Subcutaneous adipose tissue (tissue), 4 donors: ENCODE data around the gene PBXIP1. TPM values are rescaled to one million over a fixed set of nuclear protein-coding genes. Genes with fewer than 3 reads are reported as not detected.

ENCODE experiments used
- total RNA-seq, 4 donors: library from RNA; depleted of rRNA; stranded (reverse); fragments of >200 nt; gene quantifications; one replicate each; pipeline ENCODE4 v1.1.0, GENCODE V29; 2016
- TF ChIP-seq, protein P1 (sequence below): fragments of 450-650 bp; IDR thresholded peaks from one replicate; pipeline ENCODE4 v1.5.1; 2016; ENCODE audit warnings: low read depth, mild to moderate bottlenecking, control low read depth, antibody characterized with exemption, moderate library complexity

Gene PBXIP1
- total RNA-seq, 4 donors from 2014 or later, result 34.9 to 177 (median 91.0) TPM

DNA sequence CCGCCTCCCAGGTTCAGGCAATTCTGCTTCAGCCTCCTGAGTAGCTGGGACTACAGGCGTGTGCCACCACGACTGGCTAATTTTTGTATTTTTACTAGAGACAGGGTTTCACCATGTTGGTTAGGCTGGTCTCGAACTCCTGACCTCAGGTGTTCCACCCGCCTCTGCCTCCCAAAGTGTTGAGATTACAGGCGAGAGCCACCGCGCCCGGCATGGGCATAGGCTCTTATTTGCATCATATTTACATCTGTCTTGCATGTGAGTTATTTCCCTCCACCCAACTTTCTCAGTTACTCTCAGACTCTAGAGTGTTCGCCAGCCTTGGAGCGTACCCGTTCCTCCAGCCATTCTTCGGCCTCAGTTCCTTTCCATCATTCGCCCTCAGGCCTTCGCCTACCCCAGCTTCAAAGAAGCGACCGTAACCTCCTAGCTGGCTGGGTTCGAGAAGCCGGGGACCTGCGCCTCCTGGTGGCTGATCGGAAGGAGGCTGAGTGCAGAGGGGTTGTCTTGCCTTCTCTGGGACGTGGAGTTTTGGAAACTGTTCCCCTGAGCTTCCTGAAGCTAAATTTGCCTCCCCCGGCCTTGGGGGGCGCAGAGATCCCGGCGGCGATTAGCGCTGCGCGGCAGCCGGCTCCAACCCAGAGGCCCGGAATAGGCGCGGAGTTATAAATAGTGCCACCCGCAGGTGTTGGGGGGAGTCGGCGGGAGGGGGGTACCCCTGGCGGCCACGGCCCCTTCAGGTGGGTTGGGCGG, 43.1 kb upstream of the PBXIP1 start:
- TF ChIP-seq, protein P1, sequence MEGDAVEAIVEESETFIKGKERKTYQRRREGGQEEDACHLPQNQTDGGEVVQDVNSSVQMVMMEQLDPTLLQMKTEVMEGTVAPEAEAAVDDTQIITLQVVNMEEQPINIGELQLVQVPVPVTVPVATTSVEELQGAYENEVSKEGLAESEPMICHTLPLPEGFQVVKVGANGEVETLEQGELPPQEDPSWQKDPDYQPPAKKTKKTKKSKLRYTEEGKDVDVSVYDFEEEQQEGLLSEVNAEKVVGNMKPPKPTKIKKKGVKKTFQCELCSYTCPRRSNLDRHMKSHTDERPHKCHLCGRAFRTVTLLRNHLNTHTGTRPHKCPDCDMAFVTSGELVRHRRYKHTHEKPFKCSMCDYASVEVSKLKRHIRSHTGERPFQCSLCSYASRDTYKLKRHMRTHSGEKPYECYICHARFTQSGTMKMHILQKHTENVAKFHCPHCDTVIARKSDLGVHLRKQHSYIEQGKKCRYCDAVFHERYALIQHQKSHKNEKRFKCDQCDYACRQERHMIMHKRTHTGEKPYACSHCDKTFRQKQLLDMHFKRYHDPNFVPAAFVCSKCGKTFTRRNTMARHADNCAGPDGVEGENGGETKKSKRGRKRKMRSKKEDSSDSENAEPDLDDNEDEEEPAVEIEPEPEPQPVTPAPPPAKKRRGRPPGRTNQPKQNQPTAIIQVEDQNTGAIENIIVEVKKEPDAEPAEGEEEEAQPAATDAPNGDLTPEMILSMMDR, result no peak

DNA sequence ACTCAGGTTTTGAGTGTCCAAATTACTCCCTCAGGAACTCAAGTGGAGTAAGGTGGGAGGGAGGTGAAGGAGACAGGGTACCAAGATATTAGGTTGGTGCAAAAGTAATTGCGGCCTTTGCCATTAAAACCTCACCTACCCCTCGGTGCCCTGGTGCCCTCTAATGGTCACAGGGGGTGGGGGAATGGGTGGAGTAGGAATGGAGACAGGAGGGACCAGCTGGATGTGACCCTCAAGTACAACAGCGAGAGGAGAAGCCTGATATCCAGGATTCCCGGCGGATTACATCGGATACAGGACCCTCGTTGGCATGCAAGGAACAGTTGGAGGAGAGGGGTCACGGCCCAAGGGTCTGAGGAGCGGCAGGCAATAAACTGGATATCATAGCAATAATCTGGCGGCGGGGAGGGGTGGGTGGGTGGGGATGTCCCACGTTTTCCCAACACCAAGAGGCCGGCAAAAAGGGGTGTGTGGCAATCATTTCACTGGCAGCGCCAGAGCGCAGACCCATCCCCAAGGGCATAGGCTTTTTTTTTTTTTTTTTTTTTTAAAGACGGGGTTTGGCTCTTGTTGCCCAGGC, 42.4 kb upstream of the PBXIP1 start:
- TF ChIP-seq, protein P1, result no peak

DNA sequence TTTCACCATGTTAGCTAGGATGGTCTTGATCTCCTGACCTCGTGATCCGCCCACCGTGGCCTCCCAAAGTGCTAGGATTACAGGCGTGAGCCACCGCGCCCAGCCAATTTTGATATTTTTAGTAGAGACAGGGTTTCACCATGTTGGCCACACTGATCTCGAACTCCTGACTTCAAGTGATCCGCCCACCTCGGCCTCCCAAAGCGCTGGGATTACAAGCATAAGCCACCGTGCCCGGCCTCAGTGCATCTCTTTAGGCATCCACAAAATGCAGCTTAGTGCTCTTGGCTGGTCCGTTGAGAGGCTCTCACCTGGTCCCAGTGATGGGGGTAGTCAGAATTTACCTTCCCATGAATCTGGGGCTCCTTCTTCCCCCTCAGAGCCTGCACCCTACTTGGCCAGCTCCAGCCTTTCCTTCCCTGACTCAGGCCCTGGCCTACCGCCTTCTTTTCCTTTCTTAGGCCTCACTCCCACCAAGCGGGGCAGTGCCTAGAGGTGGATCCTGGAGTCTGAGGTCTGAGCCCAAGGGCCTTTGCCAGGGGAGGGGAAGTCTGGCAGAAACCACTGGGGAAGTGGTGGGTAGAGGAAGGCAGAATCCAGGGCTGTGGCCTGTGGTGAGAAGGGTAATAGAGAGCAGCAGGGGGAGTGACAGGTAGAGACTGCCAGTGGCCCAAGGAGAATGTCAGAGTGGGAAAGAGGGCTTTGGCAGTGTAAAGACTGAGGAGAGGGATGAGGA, 41.2 kb upstream of the PBXIP1 start:
- TF ChIP-seq, protein P1, result no peak

DNA sequence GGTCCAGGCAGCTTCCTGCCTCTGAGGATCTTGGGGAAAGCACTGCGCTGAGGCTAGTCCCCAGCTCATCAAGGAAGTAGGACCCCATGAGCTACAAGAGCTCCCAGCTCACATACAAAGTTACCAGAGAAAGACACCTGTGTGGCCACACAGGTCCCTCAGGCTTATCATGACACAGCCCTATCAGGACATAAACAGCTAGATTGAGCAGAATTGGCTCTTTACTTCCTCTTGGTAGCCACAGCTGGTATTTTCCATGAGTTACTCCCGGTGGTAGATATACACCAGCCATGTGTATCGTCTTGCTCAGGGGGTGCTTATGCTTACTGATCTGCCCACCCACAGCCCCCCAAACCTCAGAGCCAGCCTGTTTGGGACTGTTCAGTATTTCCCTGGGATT, 38.7 kb upstream of the PBXIP1 start:
- TF ChIP-seq, protein P1, result no peak

DNA sequence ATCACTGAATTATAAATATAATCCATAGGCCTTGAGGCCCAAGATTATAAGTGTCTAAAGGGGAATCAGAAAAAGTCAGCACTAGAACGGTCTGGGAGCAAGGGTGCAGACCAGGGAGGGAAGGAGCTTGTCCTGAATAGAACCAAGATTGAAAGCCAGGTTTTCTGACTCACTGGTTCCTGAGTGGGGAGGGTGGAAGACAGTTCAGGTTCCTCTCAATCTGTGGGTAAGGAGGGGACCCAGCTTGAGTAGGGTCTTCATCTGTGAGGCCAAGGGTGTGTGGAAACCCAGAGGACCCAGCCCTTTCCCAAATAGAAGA, 38.3 kb upstream of the PBXIP1 start:
- TF ChIP-seq, protein P1, result no peak

DNA sequence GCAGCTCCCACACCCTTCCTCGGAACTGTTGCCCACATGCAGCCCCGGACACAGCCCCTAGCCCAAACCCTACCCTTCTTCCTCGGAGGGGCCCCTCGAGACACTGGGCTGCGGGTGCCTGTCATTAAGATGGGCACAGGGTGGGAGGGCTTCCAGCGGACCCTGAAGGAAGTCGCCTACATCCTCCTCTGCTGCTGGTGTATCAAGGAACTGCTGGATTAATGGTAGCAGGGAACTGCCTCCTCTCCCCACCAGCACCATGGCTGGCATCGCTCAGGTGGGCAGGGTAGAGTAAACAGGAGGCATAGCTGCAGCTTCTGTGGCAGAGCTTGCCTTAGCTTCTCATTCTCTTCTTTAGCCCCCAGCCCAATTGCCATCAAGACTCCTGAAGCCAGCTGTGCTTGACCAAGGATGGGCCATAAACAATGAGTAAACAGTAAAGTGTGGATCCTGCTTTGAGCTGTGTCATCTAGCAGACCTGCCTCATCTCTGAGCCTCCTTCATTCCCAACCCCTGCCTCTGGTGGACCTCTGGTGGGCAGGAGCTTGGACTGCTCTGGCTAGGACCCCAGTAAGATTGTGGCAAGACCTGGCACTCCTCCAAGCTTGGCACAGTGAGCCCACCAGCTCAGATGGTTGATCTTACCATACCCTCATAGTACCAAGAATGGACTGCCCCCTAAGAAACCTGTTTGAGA, 37.8 kb upstream of the PBXIP1 start, which contains the start of gene LENEP:
Gene LENEP (plus strand): TSS at position 15 of the 697 bp plus-strand sequence. CDS start 22 bp downstream, at position 37.
- TF ChIP-seq, protein P1, result no peak
